Transverse colon (tissue), 4 donors: ENCODE measurements around the gene SLC38A1.

Experiments
- CTCF ChIP-seq, 5 experiments: fragments of 200-600 bp in 3 of 5; fragments of 450-650 bp in 2 of 5; sonication (generic) in 3 of 5; IDR thresholded peaks; 1 replicate in 2 of 5; 2 replicates in 3 of 5; pipeline ENCODE4 v1.5.1; 2016 to 2017; ENCODE audit warnings: antibody characterized with exemption in 5 of 5, inconsistent platforms in 3 of 5, mild to moderate bottlenecking in 2 of 5, moderate library complexity in 1 of 5
- EP300 ChIP-seq: sonication (generic); formaldehyde crosslinking; IDR thresholded peaks from one replicate; pipeline ENCODE4 v1.6.1; 2017; ENCODE audit warnings: antibody characterized with exemption, low read depth
- POLR2A ChIP-seq: fragments of 450-650 bp; IDR thresholded peaks from one replicate; pipeline ENCODE4 v1.6.1; 2016; ENCODE audit warnings: antibody characterized with exemption, mild to moderate bottlenecking, moderate library complexity
- POLR2AphosphoS5 ChIP-seq, 3 donors: sonication (generic); formaldehyde crosslinking; IDR thresholded peaks; one replicate each; pipeline ENCODE4 v1.6.1; 2016; ENCODE audit warnings: antibody characterized with exemption in 3 of 3

- TF ChIP-seq EP300 (no peak), CTCF (IDR thresholded peaks at IDR 0.05) (no peak), POLR2A (no peak), POLR2AphosphoS5 (IDR thresholded peaks at IDR 0.05) (no peak)
Observed at GRCh38 chr12:46210873-46211439, 57.9 kb downstream of the SLC38A1 start.
